Tongue (tissue), 2 donors: ENCODE data around the gene PJA1. TPM values are rescaled to one million over a fixed set of nuclear protein-coding genes. Genes with fewer than 3 reads are reported as not detected.

Experiments
- DNase-seq: peaks from one replicate; pipeline ENCODE4 v3.0.0-alpha.2; 2015
- total RNA-seq: library from RNA; depleted of rRNA; stranded (reverse); fragments of >200 nt; gene quantifications from one replicate; pipeline ENCODE4 v1.2.3, GENCODE V29; 2014

PJA1 gene
- total RNA-seq, 1 donor from 2014 or later = 60.9 TPM

DNA sequence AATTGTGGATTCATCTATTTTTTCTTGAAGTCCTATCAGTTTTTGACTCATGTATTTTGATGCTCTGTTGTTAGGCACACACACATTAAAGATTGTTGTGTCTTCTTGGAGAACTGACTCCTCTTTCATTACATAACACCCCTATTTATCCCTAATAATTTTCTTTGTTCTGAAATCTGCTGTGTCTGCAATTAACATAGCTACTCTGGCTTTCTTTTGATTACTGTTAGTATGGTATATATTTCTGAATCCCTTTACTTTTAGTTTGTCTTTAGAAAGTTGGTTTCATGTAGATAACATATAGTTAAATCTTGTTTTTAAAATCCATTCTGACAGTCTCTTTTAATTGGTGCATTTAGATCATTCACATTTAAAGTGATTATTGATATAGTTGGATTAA, 5.1 kb upstream of the PJA1 start:
- DNase-seq = no peak

DNA sequence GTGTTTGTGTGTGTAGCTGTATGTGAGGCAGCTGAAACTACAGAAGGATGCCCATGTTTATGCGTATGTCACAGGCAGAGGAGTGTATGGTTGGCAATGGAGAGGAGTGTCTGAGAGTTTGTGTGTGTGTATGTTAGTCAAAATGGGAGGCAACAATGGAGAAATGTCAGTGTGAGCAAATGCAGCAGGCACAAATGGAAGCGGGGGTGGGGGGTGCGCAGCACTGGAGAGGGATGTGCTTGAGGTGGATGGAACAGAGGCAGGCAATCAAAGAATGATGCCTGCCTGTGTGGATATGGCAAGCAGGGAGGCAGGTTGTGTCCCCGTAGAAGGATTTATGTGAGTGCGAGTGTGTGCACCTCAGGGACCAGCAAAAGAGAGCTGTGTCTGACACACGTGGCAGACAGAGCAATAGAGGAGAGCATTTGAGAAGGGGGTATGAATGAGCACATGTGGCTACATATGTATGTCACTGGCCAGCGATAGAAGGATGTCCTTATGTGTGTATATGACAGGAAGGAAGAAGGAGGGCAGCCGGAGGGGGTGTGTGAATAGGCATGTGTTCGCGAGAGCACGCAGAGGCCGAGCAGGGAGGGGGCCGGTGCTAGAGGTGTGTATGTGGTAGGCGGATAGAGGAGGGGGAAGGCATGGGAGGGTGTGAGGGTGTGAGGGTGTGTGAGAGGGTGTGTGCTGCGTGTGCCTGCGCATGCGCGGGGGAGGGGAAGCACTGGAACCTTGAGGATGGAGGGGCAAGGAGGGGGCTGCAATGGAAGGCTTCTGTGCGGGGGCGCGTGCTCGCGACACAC, 1.1 kb downstream of the PJA1 start:
- DNase-seq = peak; percentile 69

GRCh38 chrX:69162361-69162865, 2.8 kb downstream of the PJA1 start:
- no peak for DNase-seq

DNA sequence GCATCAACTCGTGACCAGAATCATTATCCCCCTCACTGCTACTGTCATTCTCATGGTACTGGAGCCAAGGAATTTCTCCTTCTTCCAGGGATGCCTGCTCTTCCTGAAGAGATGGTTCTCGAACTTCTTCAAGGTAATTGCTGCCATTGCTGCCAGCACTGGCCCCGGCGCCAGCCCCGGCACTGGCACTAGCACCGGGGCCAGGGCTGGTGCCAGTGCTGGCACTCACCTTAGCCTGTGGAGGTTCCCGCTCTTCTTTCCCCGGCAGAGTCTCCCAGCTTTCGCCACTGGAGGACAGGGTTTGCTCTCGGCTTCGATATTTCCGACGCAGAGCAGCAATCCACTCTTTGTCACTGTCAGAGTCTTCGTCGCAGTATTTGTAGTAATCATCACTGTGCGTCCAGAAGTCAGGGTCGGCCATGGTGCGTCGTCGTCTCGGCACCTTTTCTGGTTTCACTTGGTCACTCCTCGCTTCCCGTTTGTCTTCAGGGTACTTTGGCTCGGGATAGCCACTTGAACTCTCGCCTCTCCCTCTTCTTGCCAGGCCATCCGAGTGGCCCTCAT, 3.4 kb downstream of the PJA1 start:
- no peak for DNase-seq

DNA sequence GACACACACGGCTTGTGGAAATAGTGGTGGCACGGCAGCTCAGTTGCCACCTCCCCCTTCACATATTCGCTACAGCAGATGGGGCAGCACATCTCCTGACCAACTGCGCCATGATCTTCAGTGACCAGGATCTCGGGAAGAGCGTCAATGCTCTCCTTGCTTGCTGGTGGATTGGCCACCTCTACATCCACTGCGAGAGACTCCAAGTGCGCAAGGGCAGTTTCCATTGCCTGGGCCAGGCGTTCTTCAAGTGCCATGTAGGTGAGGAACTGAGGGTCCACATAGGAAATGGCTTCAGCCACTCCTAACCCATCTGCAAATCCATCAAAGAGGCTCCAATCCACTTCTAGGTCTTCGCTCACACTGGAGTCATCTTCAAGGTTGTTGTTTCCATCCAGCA, 3.9 kb downstream of the PJA1 start:
- DNase-seq = no peak

DNA sequence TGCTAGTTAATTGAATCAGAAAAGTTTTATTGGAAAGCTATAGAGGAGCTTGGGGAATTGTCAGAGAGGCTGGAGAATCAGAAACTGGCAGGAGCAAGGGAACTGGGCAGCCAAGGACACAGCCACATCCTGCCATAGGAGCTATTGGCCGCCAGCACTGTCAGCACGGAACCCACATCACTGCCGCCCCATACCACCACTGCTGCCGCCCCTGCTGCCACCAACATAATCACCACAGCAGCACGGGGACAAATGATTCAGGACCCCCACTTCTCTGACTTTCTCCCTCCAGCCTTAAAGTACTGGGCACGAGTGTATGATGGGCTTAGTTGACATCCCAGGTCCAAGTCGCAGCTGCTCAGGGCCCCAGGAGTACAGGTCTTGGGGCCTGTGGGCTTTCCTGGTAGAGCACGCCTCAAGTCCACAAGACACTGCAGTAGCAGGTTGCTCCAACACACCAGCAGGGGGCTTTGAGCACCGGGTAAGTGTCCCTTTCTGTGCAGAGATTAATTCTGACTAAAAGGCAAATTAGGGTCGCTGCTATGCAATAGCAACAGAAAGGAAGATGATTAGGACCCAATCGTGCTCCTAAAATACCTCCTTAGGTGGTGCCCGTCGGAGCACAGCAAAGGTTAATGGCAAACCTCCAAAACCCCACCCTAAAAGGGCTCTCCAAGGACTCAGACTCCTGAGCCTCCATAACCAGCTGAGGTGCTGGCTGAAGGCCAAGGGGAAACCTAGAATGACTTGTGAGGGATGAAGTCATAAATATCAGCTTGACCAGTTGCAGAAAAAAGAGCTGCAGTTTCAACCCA, 6.9 kb downstream of the PJA1 start:
- DNase-seq = peak; percentile 83

- DNase-seq = no peak
Measured at GRCh38 chrX:69156638-69157037, 8.6 kb downstream of the PJA1 start.

- DNase-seq = no peak
Measured at GRCh38 chrX:69155786-69156520, 9.3 kb downstream of the PJA1 start.

DNA sequence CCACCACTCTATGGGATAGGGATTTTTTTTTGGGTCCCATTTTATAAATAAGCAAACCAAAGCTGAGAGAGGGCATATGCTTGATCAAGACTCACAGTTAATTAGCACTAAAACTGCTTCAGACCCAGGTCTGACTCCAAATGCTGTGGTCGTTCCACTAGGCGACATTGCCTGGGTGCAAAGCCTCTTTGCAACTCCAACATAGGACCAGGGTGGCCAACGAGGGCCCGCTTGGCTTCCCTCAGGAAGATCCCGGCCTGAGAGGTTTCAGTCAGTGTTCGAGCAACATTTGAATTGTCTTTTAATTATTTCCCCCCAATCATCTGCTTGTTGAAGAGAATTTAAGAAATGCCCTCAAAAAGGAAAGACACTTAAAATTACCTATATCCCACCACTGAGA, 11.2 kb downstream of the PJA1 start:
- DNase-seq = no peak

GRCh38 chrX:69153060-69153730, 12.1 kb downstream of the PJA1 start:
- DNase-seq = peak; percentile 92

DNA sequence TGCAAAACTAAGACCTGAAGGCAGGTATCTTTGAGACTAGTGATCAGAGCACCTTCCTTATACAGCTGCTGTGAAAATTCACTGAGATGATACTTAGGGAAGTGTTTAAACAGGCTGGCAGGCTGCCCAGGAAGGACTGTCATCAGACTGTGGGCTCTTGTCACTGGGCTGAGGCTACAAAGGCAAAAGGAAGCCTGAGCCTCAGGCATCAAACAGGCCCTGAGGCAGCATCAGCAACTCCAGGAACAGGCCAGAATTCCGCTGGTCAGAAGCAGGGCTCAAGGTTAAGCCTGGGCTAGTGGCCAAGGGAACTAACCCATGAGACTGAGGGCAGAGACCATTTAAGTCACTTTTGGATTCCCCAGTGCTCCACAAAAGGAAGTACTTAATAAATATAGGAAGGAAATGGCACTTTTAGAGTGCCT, 12.8 kb downstream of the PJA1 start:
- DNase-seq = no peak

DNA sequence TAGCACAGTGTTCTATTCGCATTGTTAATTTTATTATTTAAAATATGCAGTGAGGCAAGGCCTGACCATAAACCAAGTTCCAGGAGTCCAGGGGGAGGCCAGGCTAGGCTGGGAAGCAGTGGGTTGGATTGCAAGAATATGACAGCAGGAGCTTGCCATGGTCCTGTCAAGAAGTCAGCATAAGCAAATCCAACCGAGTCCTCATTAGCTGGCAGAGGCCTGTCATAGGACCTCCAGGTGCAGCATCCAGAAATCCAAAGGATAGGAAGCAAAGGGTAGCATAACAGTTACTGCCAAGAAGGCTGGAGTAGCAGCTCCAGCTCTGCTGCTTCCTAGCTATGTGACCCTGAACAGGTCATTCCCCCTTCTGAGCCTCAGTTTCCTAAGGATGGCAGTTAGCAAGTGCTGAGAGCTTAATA, 13.4 kb downstream of the PJA1 start:
- no peak for DNase-seq

- no peak for DNase-seq
Measured at GRCh38 chrX:69150281-69150960, 14.8 kb downstream of the PJA1 start.

- no peak for DNase-seq
Measured at GRCh38 chrX:69149466-69150280, 15.6 kb downstream of the PJA1 start.

DNA sequence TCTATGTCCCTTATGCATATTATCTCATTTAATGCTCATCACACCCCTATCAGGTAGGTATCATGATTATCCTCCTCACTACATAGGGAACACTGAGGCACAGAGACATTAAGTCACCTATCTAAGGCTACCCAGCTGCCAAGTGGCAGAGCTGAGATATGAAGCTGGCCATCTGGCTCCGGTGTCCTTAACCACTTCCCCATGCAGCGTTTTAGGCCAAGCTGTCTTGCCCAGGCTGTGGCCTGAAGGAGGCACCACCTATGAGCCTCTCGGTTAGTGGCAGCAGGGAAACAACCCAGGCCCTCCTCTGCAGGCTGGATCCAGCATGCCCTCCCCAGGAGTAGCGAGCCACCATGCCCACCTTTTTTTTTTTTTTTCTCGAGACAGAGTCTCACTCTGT, 16.3 kb downstream of the PJA1 start:
- DNase-seq = no peak

GRCh38 chrX:69146739-69147138, 18.5 kb downstream of the PJA1 start:
- DNase-seq = no peak

GRCh38 chrX:69145714-69146113, 19.5 kb downstream of the PJA1 start:
- no peak for DNase-seq

DNA sequence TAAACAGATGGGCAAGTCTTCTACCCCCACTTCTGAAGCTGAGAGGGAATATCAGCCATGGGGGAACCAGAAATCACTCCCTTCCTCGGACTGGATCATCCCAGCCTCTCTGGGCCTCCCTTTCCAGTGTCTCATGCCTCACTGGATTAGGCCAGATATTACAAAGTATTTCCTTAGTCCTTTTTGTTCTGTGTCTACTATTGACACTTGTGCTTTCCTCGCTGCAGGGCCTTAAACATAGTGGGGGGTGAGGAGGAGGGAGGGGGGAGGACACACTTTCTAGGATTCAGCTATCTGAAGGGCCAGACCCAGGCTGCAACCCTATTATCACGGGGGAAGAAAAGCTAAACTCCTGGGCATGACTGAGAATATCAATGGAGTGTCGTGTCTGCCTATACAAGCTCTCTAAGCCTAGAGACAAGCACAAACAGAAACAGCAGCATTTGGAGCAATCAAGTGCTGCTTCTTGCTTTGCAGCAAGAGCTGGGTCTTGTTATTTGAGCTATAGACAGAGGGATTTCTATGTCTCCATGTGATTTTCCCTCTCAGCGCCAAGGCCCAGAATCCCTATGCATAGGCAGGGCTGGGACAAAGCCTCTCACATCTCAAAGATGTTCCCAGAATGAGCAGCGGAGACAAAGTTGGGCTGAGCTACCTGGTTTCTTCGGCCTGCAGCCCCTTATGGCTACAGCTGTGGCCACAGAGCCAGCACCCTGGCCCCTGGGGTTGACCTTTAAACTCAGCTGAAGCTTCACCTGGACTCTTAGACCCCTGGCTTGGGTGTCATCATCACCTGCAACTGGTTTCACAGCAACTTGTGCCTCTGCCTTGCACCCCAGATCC, 20.2 kb downstream of the PJA1 start:
- DNase-seq = no peak

GRCh38 chrX:69143530-69143929, 21.7 kb downstream of the PJA1 start:
- no peak for DNase-seq
